Right lobe of liver (tissue), 6 donors: ENCODE data around the gene LRMDA. TPM values are rescaled to one million over a fixed set of nuclear protein-coding genes. Genes with fewer than 3 reads are reported as not detected.
"Not testable (repeated sequence)": the region's sequence is repeated elsewhere in the genome, so short reads cannot be mapped to it uniquely, and the experiment has no call there.

Experiments
- ATAC-seq, 4 donors: fragments of 200-7000 bp; cut with Tn5 transposase; one replicate each; pipeline ENCODE4 v1.9.1; 2020; ENCODE audit warnings: mild to moderate bottlenecking in 4 of 4, moderate library complexity in 4 of 4
- DNase-seq, 3 donors: peaks; one replicate each; pipeline ENCODE4 v3.0.0-alpha.2; 2020
- H3K27ac ChIP-seq, 3 donors: fragments of 200-600 bp; one replicate each; pipeline ENCODE4 v1.8.0; 2022
- H3K27me3 ChIP-seq, 2 donors: fragments of 200-600 bp; one replicate each; pipeline ENCODE4 v1.8.0; 2022
- H3K36me3 ChIP-seq, 4 donors: fragments of 200-600 bp; sonication (generic) in 1 of 4; one replicate each; pipeline versions ENCODE4 v1.5.1 to v1.8.0; 2017 to 2022; ENCODE audit warnings: control low read depth in 1 of 4
- H3K4me1 ChIP-seq, 4 donors: fragments of 200-600 bp; sonication (generic) in 1 of 4; one replicate each; pipeline versions ENCODE4 v1.5.1 to v1.8.0; 2017 to 2022; ENCODE audit warnings: control low read depth in 1 of 4
- H3K4me3 ChIP-seq, 3 donors: fragments of 200-600 bp; one replicate each; pipeline ENCODE4 v1.8.0; 2022
- H3K9me3 ChIP-seq, 4 donors: fragments of 200-600 bp; sonication (generic) in 1 of 4; one replicate each; pipeline versions ENCODE4 v1.5.1 to v1.8.0; 2017 to 2022; ENCODE audit warnings: control low read depth in 1 of 4
- POLR2A ChIP-seq: fragments of 450-650 bp; IDR thresholded peaks from one replicate; pipeline ENCODE4 v1.6.1; 2017; ENCODE audit warnings: antibody characterized with exemption, mild to moderate bottlenecking
- WGBS: methylation state at CpG from one replicate; pipeline ENCODE4 v1.1.6; 2018; ENCODE audit warnings: low coverage, low lambda C conversion rate; ENCODE audit not compliant: insufficient coverage; ENCODE audit errors: missing lambda C conversion rate; 5-methylcytosine and 5-hydroxymethylcytosine counted together
- intact Hi-C, 2 donors: fragments of 100-400 bp; cut with DNase I; formaldehyde crosslinking; loops; one replicate each; pipeline versions ENCODE4 v1.11.2 to v1.14.1; 2022
- total RNA-seq, 6 experiments: library from RNA; depleted of rRNA in 2 of 6; stranded (reverse); fragments of >200 nt in 2 of 6; fragmentation: NEBNext Ultra II Directional in 3 of 6; extraction: Animal tissue kit (Norgen Biotek cat#: 25700) in 3 of 6; gene quantifications; one replicate each; pipeline versions ENCODE4 v1.1.0 to v1.2.4, GENCODE V29; 2016 to 2023
- TF ChIP-seq, protein P1 (sequence below), 4 donors: fragments of 200-600 bp in 3 of 4; fragments of 450-650 bp in 1 of 4; IDR thresholded peaks; one replicate each; pipeline versions ENCODE4 v1.5.1 to v1.8.0; 2016 to 2022; ENCODE audit warnings: antibody characterized with exemption in 4 of 4, mild to moderate bottlenecking in 2 of 4
- donor health status: DM: no; HTN: yes; CAD: no.
- donor health status: DM: no; HTN: no; CAD: no.
- donor health status: DM: no; HTN: no; CAD: no.
- donor health status: DM: no; HTN: yes; CAD: no.
- donor health status: DM: no; HTN: yes; CAD: no.

LRMDA gene
- total RNA-seq, 6 experiments from 2014 or later = 9.9 to 19.9 (median 16.3) TPM

DNA sequence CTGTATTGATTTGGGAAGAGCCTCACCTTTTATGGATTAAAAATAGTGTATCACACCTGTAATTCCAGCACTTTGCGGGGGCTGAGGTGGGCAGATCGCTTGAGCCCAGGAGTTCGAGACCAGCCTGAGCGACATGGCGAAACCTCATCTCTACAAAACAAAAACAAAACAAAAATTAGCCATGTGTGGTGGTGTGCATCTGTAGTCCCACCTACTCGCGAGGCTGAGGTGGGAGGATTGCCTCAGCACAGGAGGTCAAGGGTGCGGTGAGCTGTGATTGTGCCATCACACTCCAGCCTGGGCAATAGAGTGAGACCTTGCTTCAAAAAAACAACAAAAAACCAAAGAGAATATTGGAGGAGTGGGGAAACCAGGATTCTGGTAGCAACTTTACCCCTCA, 79.6 kb downstream of the LRMDA start:
- ATAC-seq = no peak
- no peak for TF ChIP-seq POLR2A
- TF ChIP-seq, protein P1, sequence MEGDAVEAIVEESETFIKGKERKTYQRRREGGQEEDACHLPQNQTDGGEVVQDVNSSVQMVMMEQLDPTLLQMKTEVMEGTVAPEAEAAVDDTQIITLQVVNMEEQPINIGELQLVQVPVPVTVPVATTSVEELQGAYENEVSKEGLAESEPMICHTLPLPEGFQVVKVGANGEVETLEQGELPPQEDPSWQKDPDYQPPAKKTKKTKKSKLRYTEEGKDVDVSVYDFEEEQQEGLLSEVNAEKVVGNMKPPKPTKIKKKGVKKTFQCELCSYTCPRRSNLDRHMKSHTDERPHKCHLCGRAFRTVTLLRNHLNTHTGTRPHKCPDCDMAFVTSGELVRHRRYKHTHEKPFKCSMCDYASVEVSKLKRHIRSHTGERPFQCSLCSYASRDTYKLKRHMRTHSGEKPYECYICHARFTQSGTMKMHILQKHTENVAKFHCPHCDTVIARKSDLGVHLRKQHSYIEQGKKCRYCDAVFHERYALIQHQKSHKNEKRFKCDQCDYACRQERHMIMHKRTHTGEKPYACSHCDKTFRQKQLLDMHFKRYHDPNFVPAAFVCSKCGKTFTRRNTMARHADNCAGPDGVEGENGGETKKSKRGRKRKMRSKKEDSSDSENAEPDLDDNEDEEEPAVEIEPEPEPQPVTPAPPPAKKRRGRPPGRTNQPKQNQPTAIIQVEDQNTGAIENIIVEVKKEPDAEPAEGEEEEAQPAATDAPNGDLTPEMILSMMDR (IDR thresholded peaks at IDR 0.05) = no peak
- 96% methylated on average over 8 of the region's 8 CpGs for WGBS
- peaks cover 0 to 21% (median 8%) of the 10 kb centered on the region in 4 donors for H3K4me1 ChIP-seq
- no peaks in the 10 kb centered on the region for H3K9me3 ChIP-seq
- H3K27me3 ChIP-seq = no peaks in the 10 kb centered on the region
- no peak overlapping the region for H3K4me3 ChIP-seq
- DNase-seq = no peak
- H3K27ac ChIP-seq = no peak overlapping the region
- intact Hi-C loops = no loop called here
- H3K36me3 ChIP-seq = no peaks in the 10 kb centered on the region

DNA sequence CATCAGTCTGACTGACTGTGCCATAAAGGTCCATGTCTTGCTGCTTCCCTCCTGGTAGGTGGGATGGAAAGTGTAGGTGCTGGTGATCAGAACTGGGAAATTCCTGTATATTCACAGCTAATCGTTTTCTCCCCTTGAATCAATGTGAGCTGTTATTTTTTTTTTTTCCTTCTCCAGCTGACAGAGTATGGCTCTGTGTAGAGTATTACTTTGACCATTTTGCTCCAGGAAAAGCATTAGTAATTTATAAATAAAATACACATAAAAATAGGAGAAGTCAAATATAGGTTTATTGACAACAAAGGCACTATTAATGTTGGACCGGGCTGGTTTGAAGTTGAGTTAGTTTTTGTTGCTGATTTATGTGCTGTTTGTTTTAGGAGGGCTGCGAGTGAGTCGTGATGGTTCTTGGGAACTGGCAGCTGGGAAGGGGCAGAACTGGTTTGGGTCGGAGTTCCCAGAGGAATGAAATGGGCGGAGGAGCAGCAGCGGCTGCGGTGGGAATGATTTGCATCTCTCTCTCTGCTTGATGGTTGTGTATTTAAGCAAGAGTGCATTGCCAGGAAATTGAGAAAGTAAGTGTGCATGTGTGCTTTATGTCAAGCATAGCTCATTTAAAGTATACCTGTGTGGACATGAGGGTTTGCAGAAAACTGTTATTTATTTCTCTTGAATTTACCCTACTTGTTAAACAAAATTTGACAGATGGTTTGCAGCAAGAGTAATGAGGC, 80.9 kb downstream of the LRMDA start:
- Histone ChIP-seq H3K9me3 (no peaks in the 10 kb centered on the region), H3K4me3 (no peak overlapping the region), H3K27me3 (no peaks in the 10 kb centered on the region), H3K4me1 (peaks cover 0 to 16% (median 5%) of the 10 kb centered on the region in 4 donors), H3K36me3 (no peaks in the 10 kb centered on the region), H3K27ac (no peak overlapping the region)
- intact Hi-C loops = no loop called here
- WGBS = 76% methylated on average over 8 of the region's 8 CpGs
- no peak for ATAC-seq
- TF ChIP-seq POLR2A = no peak
- TF ChIP-seq, protein P1 (IDR thresholded peaks at IDR 0.05) = no peak
- no peak for DNase-seq

DNA sequence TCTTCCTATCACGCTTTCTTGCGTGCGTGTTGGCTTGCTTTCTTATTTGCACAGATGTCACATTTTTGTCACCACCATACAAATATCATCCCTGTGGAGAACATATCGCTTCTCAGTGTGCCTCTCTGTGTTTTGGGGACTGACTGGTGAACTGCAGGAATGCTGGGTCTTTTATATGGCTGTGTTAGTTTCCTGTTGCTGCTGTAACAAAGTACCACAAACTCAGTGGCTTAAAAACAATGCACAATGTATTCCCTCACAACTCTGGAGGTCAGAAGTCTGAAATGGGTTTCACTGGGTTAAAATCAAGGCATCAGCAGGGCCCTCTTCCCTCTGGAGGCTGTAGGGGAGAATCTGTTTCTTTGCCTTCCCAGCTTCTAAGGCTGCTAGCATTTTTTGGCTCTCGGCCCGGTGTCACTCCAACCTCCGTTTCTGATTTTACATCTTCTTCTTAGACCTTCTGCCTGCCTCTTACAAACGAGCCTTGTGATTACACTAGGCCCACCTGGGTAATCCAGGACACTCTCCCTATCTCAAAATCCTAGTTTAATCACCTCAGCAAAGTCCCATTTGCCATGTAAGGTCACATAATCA, 82.0 kb downstream of the LRMDA start:
- Histone ChIP-seq H3K27ac (no peak overlapping the region), H3K4me3 (no peak overlapping the region), H3K36me3 (no peaks in the 10 kb centered on the region), H3K27me3 (no peaks in the 10 kb centered on the region), H3K9me3 (no peaks in the 10 kb centered on the region), H3K4me1 (peaks cover 0 to 16% (median 5%) of the 10 kb centered on the region in 4 donors)
- DNase-seq (no peak), ATAC-seq (no peak)
- TF ChIP-seq, protein P1 (IDR thresholded peaks at IDR 0.05) = no peak
- TF ChIP-seq POLR2A = no peak
- intact Hi-C loops = no loop called here
- 66% methylated on average over 8 of the region's 8 CpGs for WGBS

DNA sequence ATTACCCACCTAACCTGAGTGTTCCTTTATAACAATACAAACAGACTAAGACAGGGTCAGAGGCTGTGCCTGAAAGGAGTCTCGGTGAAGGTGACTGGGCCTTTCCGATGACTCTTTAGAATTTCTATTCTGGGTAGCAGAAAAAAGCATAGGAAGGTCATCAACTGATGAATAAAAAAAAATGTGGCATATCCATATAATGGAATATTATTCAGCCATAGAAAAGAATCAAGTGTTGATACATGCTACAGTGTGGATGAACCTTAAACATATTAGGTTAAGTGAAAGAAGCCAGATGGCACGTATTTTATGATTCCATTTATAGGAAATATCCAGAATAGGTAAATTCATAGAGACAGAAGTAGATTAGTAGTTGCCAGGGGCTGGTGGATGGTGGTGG, 83.4 kb downstream of the LRMDA start:
- no peak for DNase-seq
- no peaks in the 10 kb centered on the region for H3K36me3 ChIP-seq

DNA sequence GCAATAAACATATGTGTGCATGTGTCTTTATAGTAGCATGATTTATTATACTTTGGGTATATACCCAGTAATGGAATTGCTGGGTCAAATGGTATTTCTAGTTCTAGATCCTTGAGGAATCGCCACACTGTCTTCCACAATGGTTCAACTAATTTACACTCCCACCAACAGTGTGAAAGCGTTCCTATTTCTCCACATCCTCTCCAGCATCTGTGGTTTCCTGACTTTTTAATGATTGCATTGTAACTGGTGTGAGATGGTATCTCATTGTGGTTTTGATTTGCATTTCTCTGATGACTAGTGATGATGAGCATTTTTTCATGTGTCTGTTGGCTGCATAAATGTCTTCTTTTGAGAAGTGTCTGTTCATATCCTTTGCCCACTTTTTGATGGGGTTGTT, 84.7 kb downstream of the LRMDA start:
- intact Hi-C loops, ATAC-seq, H3K9me3 ChIP-seq, H3K36me3 ChIP-seq, DNase-seq, H3K4me3 ChIP-seq, H3K27ac ChIP-seq, H3K27me3 ChIP-seq: not testable (repeated sequence)
- H3K4me1 ChIP-seq = peaks cover 0 to 12% (median 0%) of the 10 kb centered on the region in 4 donors
- WGBS = 64% methylated on average over 2 of the region's 2 CpGs

More for the DNA sequence above, 83.4 kb downstream of the LRMDA start:
- no peak for ATAC-seq
- Histone ChIP-seq H3K4me3 (no peak overlapping the region), H3K27ac (no peak overlapping the region), H3K9me3 (no peaks in the 10 kb centered on the region), H3K4me1 (peaks cover 0 to 9% (median 2%) of the 10 kb centered on the region in 4 donors), H3K27me3 (no peaks in the 10 kb centered on the region)
- TF ChIP-seq, protein P1 (IDR thresholded peaks at IDR 0.05) = no peak
- no peak for TF ChIP-seq POLR2A
- intact Hi-C loops = no loop called here
- 88% methylated on average over 3 of the region's 3 CpGs for WGBS

DNA sequence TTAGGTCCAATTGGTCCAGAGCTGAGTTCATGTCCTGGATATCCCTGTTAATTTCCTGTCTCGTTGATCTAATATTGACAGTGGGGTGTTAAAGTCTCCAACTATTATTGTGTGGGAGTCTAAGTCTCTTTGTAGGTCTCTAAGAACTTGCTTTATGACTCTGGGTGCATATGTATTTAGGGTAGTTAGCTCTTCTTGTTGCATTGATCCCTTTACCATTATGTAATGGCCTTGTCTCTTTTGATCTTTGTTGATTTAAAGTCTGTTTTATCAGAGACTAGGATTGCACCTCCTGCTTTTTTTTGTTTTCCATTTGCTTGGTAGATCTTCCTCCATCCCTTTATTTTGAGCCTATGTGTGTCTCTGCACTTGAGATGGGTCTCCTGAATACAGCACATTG, 87.8 kb downstream of the LRMDA start:
- intact Hi-C loops, DNase-seq, H3K36me3 ChIP-seq, H3K27me3 ChIP-seq, H3K4me3 ChIP-seq, H3K9me3 ChIP-seq, H3K27ac ChIP-seq, ATAC-seq: not testable (repeated sequence)
- peaks cover 0 to 16% (median 0%) of the 10 kb centered on the region in 4 donors for H3K4me1 ChIP-seq
- 63% methylated on average over 1 of the region's 1 CpG for WGBS

DNA sequence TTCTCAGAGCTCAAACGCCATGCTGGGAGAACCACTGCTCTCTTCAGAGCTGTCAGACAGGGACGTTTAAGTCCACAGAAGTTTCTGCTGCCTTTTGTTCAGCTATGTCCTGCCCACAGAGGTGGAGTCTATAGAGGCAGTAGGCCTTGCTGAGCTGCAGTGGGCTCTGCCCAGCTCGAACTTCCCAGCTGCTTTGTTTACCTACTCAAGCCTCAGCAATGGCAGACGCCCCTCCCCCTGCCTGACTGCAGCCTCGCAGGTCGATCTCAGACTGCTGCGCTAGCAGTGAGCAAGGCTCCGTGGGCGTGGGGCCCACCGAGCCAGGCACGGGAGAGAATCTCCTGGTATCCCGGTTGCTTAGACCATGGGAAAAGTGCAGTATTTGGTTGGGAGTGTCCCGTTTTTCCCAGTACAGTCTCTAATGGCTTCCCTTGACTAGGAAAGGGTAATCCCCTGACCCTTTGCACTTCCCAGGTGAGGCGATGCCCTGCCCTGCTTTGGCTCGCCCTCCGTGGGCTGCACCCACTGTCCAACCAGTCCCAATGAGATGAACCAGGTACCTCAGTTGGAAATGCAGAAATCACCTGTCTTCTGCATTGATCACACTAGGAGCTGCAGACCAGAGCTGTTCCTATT, 89.9 kb downstream of the LRMDA start:
- intact Hi-C loops, H3K9me3 ChIP-seq, H3K36me3 ChIP-seq, H3K27me3 ChIP-seq: not testable (repeated sequence)
- peak overlapping the region in 2 of 3 donors; percentile 1 to 9 for H3K27ac ChIP-seq
- WGBS = 20% methylated on average over 1 of the region's 16 CpGs
- peak overlapping the region in 1 of 3 donors; percentile 33 for H3K4me3 ChIP-seq
- peak; percentile 54 to 79 (median 58) for DNase-seq
- ATAC-seq = peak in 2 of 4 donors; percentile 52 to 54
- H3K4me1 ChIP-seq = peaks cover 0 to 16% (median 0%) of the 10 kb centered on the region in 4 donors
